Neural progenitor cell (in vitro differentiated cells): Measurements from ENCODE around the gene KIF18A.

Source experiments
- EZH2 ChIP-seq: fragments of 200-600 bp; sonication (generic); IDR thresholded peaks from 2 replicates; pipeline ENCODE4 v1.6.1; 2017; ENCODE audit warnings: antibody characterized with exemption, mild to moderate bottlenecking, moderate library complexity
- EZH2phosphoT487 ChIP-seq: fragments of 200-600 bp; sonication (generic); IDR thresholded peaks from 2 replicates; pipeline ENCODE4 v1.6.1; 2017; ENCODE audit warnings: antibody characterized with exemption
- TF ChIP-seq, protein P1 (sequence below): fragments of 200-600 bp; sonication (generic); IDR thresholded peaks from 2 replicates; pipeline ENCODE4 v1.5.1; 2017; ENCODE audit warnings: antibody characterized with exemption, mild to moderate bottlenecking

GRCh38 chr11:28009996-28010395 is 98.0 kb downstream of the KIF18A start:
- TF ChIP-seq, protein P1, sequence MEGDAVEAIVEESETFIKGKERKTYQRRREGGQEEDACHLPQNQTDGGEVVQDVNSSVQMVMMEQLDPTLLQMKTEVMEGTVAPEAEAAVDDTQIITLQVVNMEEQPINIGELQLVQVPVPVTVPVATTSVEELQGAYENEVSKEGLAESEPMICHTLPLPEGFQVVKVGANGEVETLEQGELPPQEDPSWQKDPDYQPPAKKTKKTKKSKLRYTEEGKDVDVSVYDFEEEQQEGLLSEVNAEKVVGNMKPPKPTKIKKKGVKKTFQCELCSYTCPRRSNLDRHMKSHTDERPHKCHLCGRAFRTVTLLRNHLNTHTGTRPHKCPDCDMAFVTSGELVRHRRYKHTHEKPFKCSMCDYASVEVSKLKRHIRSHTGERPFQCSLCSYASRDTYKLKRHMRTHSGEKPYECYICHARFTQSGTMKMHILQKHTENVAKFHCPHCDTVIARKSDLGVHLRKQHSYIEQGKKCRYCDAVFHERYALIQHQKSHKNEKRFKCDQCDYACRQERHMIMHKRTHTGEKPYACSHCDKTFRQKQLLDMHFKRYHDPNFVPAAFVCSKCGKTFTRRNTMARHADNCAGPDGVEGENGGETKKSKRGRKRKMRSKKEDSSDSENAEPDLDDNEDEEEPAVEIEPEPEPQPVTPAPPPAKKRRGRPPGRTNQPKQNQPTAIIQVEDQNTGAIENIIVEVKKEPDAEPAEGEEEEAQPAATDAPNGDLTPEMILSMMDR: no peak
- TF ChIP-seq EZH2phosphoT487: no peak
- no peak for TF ChIP-seq EZH2
